Suprapubic skin (tissue), 4 donors: ENCODE data around the gene TYRO3.

Source experiments
- CTCF ChIP-seq, 2 donors: fragments of 200-600 bp in 1 of 2; fragments of 450-650 bp in 1 of 2; sonication (generic) in 1 of 2; IDR thresholded peaks; one replicate each; pipeline ENCODE4 v1.5.1; 2016 to 2019; ENCODE audit warnings: antibody characterized with exemption in 2 of 2, mild to moderate bottlenecking in 1 of 2, moderate library complexity in 1 of 2
- EP300 ChIP-seq: sonication (generic); formaldehyde crosslinking; IDR thresholded peaks from one replicate; pipeline ENCODE4 v1.6.1; 2017; ENCODE audit warnings: antibody characterized with exemption
- POLR2A ChIP-seq, 2 donors: fragments of 450-650 bp; IDR thresholded peaks; one replicate each; pipeline ENCODE4 v1.6.1; 2017; ENCODE audit warnings: antibody characterized with exemption in 2 of 2, mild to moderate bottlenecking in 2 of 2, moderate library complexity in 2 of 2
- POLR2AphosphoS5 ChIP-seq, 3 donors: sonication (generic); formaldehyde crosslinking; IDR thresholded peaks; one replicate each; pipeline ENCODE4 v1.6.1; 2017; ENCODE audit warnings: antibody characterized with exemption in 3 of 3

GRCh38 chr15:41513506-41514227 is 45.3 kb upstream of the TYRO3 start, which contains the start of gene LTK:
- TF ChIP-seq CTCF (IDR thresholded peaks at IDR 0.05), result no peak
- no peak for TF ChIP-seq POLR2AphosphoS5 (IDR thresholded peaks at IDR 0.05)
- no peak for TF ChIP-seq EP300
- no peak for TF ChIP-seq POLR2A (IDR thresholded peaks at IDR 0.05)
